ENCODE results near the gene RPS10. TPM values are rescaled to one million over a fixed set of nuclear protein-coding genes. Genes with fewer than 3 reads are reported as not detected.

Gene RPS10
- total and polyA plus RNA-seq, 12 donors = 551 to 2,567 (median 630) TPM

DNA sequence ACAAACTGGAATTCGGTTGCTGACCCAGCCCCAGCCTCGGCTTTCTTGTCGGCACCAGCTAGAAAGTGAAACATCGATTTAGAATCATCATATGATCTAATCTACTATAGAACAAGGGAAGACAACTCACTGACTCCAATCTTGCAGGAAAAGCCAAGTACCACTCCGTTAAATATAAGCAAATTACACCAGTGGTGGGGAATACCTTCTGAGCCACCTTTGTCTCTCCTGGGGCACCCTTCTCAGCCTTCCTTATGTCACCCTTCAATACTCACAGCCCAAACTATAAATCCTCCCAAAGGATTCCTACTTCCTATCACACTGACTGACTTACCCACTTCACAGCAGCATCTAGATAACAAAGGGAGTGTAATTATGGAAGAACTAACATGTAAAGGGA, 7.5 kb downstream of the RPS10 start:
- DNase-seq (no peak), ATAC-seq (no peak)
- Histone ChIP-seq H3K36me3 (peaks cover 5 to 77% (median 66%) of the 10 kb centered on the region in 9 donors), H3K27ac (no peak overlapping the region), H3K27me3 (no peaks in the 10 kb centered on the region), H3K4me1 (peaks cover 0 to 18% (median 9%) of the 10 kb centered on the region in 9 donors), H3K4me3 (no peak overlapping the region), H3K9me3 (no peaks in the 10 kb centered on the region)
- intact Hi-C loops (cut with DNase I) = loop anchor here in 2 of 10 donors (5.0 to 10.0 kb wide), 3 partner anchors 171 to 254 kb away; partner anchors contain the start of gene SMIM29 (in 1 of the 2)
- TF ChIP-seq, protein P1, sequence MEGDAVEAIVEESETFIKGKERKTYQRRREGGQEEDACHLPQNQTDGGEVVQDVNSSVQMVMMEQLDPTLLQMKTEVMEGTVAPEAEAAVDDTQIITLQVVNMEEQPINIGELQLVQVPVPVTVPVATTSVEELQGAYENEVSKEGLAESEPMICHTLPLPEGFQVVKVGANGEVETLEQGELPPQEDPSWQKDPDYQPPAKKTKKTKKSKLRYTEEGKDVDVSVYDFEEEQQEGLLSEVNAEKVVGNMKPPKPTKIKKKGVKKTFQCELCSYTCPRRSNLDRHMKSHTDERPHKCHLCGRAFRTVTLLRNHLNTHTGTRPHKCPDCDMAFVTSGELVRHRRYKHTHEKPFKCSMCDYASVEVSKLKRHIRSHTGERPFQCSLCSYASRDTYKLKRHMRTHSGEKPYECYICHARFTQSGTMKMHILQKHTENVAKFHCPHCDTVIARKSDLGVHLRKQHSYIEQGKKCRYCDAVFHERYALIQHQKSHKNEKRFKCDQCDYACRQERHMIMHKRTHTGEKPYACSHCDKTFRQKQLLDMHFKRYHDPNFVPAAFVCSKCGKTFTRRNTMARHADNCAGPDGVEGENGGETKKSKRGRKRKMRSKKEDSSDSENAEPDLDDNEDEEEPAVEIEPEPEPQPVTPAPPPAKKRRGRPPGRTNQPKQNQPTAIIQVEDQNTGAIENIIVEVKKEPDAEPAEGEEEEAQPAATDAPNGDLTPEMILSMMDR (IDR thresholded peaks at IDR 0.05) = no peak
- WGBS, 2 donors = 85% methylated on average over 5 of the region's 5 CpGs

DNA sequence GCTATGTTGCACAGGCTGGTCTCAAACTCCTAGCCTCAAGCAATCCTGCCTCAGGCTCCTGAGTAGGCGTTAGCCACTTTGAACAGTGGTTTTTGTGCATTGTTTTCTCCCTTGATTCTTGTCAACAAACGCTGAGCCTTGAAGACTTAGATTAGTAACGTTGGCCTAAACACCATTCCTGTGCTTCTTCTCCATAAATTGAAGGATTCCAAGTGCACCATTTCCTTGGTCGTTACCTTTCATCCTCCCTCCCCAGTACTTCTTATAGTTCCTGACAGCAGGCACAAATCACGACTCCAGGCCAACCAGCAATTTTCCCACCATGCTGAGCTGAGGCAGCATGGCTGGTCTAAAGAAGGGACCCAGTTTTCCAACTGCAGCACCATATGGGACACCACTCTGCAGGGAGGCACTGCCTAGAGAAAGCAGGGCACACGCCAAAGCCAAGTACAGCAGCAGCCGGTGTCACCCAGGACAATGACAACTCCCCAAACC, 8.9 kb downstream of the RPS10 start:
- Histone ChIP-seq H3K27ac (no peak overlapping the region), H3K4me1 (peaks cover 0 to 18% (median 9%) of the 10 kb centered on the region in 9 donors), H3K4me3 (no peak overlapping the region), H3K36me3 (peaks cover 0 to 63% (median 51%) of the 10 kb centered on the region in 9 donors), H3K9me3 (no peaks in the 10 kb centered on the region), H3K27me3 (no peaks in the 10 kb centered on the region)
- 67 to 70% methylated on average over 7 of the region's 7 CpGs for WGBS, 2 donors
- TF ChIP-seq, protein P1 (IDR thresholded peaks at IDR 0.05) = no peak
- DNase-seq (no peak), ATAC-seq (no peak)
- intact Hi-C loops (cut with DNase I) = loop anchor here in 3 of 10 donors (2.0 to 10.0 kb wide), 4 partner anchors 170 to 252 kb away; partner anchors contain the start of gene SMIM29 (in 1 of the 3)

DNA sequence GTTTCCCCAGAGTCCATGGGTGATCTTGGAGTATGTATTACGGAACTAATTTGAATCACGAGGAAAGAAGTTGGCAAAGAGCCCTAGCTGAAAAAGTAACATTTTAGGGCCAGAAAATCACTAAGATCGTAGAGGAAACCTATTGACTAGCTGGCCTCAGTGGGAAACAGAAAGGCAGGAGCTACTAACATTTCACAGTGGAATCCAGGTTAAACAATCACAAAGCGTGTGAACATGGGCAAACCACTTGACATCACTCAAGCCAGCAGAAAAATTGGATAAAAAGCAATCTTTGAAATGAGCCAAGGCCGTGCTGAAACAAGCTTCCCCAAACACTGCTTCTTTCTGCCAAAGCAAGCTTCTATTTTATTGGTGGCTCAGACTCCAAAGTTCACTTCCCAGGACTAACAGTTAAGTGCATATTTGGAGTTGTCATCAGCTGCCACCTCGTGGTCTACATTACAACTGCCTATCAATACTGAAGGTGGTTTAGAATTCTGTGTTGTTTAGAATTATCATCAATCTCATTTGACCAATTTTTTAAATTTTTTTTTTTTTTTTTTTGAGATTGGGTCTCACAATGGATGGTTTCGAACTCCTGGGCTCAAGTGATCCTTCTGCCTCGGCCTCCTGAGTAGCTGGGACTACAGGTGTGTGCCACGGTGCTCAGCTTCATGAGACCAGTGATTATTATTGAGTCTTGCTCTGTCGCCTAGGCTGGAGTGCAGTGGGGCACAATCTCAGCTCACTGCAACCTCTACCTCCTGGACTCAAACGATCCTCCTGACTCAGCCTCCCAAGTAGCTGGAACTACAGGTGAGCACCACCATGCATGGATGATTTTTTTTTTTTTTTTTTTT, 10.6 kb downstream of the RPS10 start:
- peaks cover 0 to 18% (median 9%) of the 10 kb centered on the region in 9 donors for H3K4me1 ChIP-seq
- H3K4me3 ChIP-seq = no peak overlapping the region
- H3K36me3 ChIP-seq = peaks cover 0 to 46% (median 37%) of the 10 kb centered on the region in 9 donors
- peak overlapping the region in 9 of 10 donors; percentile 13 to 70 (median 54) for H3K27ac ChIP-seq
- TF ChIP-seq, protein P1 (IDR thresholded peaks at IDR 0.05) = peak; percentile 61 to 89 (median 76)
- 54 to 62% methylated on average over 11 of the region's 11 CpGs for WGBS, 2 donors
- peak in 1 of 2 donors; percentile 75 for DNase-seq
- H3K9me3 ChIP-seq = no peaks in the 10 kb centered on the region
- H3K27me3 ChIP-seq = no peaks in the 10 kb centered on the region
- ATAC-seq = peak; percentile 80 to 95 (median 92)
- intact Hi-C loops (cut with DNase I) = loop anchor here (1.0 to 10.0 kb wide), 8 partner anchors 166 to 250 kb away; partner anchors contain the start of gene SMIM29 (in 10 of the 10)

DNA sequence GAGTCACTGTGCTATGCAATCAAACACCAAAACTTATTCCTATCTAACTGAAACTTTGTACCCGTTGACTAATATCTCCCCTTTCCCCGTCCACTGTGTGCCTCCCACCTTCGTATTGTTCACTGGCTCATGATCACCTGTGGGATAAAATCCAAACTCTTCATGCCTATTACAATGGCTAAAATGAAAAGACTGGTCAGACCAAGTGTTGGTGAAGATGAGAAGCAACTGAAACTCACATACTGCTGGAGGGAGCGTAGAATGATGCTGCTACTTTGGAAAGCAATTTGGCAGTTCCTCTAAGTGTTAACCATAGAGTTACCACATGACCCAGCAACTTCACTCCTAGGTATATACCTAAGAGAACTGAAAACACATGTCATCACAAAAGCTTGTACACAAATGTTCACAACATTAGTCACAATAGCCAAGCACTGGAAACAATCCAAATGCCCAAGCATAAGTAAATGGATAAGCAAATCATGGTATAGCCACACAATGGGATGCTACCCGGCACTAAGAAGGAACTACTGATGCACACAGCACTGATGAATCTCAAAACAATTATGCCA, 13.1 kb downstream of the RPS10 start:
- TF ChIP-seq, protein P1 (IDR thresholded peaks at IDR 0.05) = no peak
- Histone ChIP-seq H3K27ac (no peak overlapping the region), H3K9me3 (no peaks in the 10 kb centered on the region), H3K4me1 (peaks cover 0 to 18% (median 9%) of the 10 kb centered on the region in 9 donors), H3K36me3 (peaks cover 0 to 21% (median 12%) of the 10 kb centered on the region in 9 donors), H3K4me3 (no peak overlapping the region), H3K27me3 (no peaks in the 10 kb centered on the region)
- intact Hi-C loops (cut with DNase I) = loop anchor here in 3 of 10 donors (5.0 to 10.0 kb wide), 2 partner anchors 165 to 248 kb away; partner anchors contain the start of gene SMIM29 (in 2 of the 3)
- WGBS, 2 donors = 93 to 94% methylated on average over 5 of the region's 5 CpGs
- ATAC-seq (no peak), DNase-seq (no peak)
